ENCODE data around the gene CACTIN.

GRCh38 chr19:3651684-3652083, 25.1 kb upstream of the CACTIN start:
- no peak for TF ChIP-seq CTCF (IDR thresholded peaks at IDR 0.05)
- no peak for TF ChIP-seq POLR2A (IDR thresholded peaks at IDR 0.05)

All from uterus (tissue), 2 donors.